Measurements from ENCODE around the gene ZBTB7C. TPM values are rescaled to one million over a fixed set of nuclear protein-coding genes. Genes with fewer than 3 reads are reported as not detected.

ZBTB7C gene
- total and polyA plus RNA-seq, 9 of the 15 experiments (the other 6 are each of a cell fraction or from before 2014, with no cell fraction given) = not detected

DNA sequence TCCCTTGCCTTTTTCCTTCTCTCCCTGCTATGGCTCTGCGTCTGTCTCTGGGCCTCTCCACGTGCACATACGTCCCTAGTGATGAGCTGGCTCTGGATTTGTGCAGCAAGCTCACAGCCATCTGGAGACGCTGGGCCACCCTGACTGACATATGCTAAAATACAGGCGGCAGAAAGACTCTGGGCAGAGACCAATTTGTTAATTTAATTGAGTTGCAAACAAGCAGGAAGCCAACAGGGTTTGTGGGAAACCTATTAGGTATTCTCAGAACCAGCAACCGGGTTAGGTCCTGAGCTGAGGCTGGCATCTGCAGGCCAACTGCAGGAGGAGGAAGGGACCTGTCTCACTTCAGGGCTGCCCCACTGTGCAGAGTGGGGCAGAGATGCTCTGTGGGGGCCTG, 425.2 kb downstream of the ZBTB7C start (continued):
- TF ChIP-seq ZNF436 (CRISPR knock-in tag; IDR thresholded peaks at IDR 0.05) = no peak

- Histone ChIP-seq H3K9ac (ENCODE audit: insufficient read depth in 1 of 2, low read depth in 2 of 2, low read length in 2 of 2) (no peak overlapping the region), H4K20me1 (replicated peaks; ENCODE audit: control insufficient read depth, insufficient read depth, low read length) (no peaks in the 10 kb centered on the region), H3K9me1 (ENCODE audit: control insufficient read depth, insufficient read depth, low read length) (no peaks in the 10 kb centered on the region), H3K9me3 (replicated peaks; ENCODE audit: control insufficient read depth, insufficient read depth, low read depth, low read length) (no peaks in the 10 kb centered on the region), H3K4me3 (no peak overlapping the region), H3K4me1 (replicated peaks in 1 of 2; ENCODE audit: control insufficient read depth in 2 of 2, insufficient read depth in 2 of 2, low read length in 2 of 2) (no peaks in the 10 kb centered on the region), H3K27me3 (ENCODE audit: control insufficient read depth in 2 of 2, insufficient read depth in 2 of 2, low read length in 2 of 2) (no peaks in the 10 kb centered on the region; a peak in 1 of 5 replicates), H3K4me2 (ENCODE audit: insufficient read depth, low read length) (no peak overlapping the region), H2AFZ (ENCODE audit: low read depth, low read length) (no peak overlapping the region), H3K27ac (ENCODE audit: extremely low read depth, low read depth, low read length) (no peak overlapping the region), H3K79me2 (ENCODE audit: control insufficient read depth, insufficient read depth, low read length) (no peaks in the 10 kb centered on the region), H3K36me3 (ENCODE audit: control insufficient read depth, insufficient read depth, low read length) (no peaks in the 10 kb centered on the region)
- no TSS peak for BruUV-seq (replicated peaks)
- TF ChIP-seq TRIM25 (IDR thresholded peaks at IDR 0.05; ENCODE audit: borderline replicate concordance) = no peak
- ChIA-PET POLR2A (no interaction called here), CTCF (ENCODE audit: low intra/inter-chr PET ratio) (no interaction called here)
- intact Hi-C loops (cut with micrococcal nuclease) (no loop called here), in situ Hi-C loops (cut with MboI) (no loop called here)
- ATAC-seq = no peak
- FAIRE-seq = no peak
- DNase-seq (ENCODE audit: extremely low read depth in 1 of 4, low spot score in 3 of 4) = no peak
- WGBS (ENCODE audit: insufficient coverage, low coverage, missing lambda C conversion rate) = 0% methylated on average over 1 of the region's 2 CpGs
Observed at GRCh38 chr18:47983055-47983454, 426.1 kb downstream of the ZBTB7C start.

GRCh38 chr18:47981830-47982229, 427.4 kb downstream of the ZBTB7C start:
- ATAC-seq (no peak), DNase-seq (ENCODE audit: extremely low read depth in 1 of 4, low spot score in 3 of 4) (no peak), FAIRE-seq (no peak)
- Histone ChIP-seq H3K4me1 (replicated peaks in 1 of 2; ENCODE audit: control insufficient read depth in 2 of 2, insufficient read depth in 2 of 2, low read length in 2 of 2) (no peaks in the 10 kb centered on the region), H3K27me3 (ENCODE audit: control insufficient read depth in 2 of 2, insufficient read depth in 2 of 2, low read length in 2 of 2) (no peaks in the 10 kb centered on the region; a peak in 1 of 5 replicates), H3K9me3 (replicated peaks; ENCODE audit: control insufficient read depth, insufficient read depth, low read depth, low read length) (no peaks in the 10 kb centered on the region), H3K4me2 (ENCODE audit: insufficient read depth, low read length) (no peak overlapping the region), H3K36me3 (ENCODE audit: control insufficient read depth, insufficient read depth, low read length) (no peaks in the 10 kb centered on the region), H3K9ac (ENCODE audit: insufficient read depth in 1 of 2, low read depth in 2 of 2, low read length in 2 of 2) (no peak overlapping the region), H4K20me1 (replicated peaks; ENCODE audit: control insufficient read depth, insufficient read depth, low read length) (no peaks in the 10 kb centered on the region), H3K27ac (ENCODE audit: extremely low read depth, low read depth, low read length) (no peak overlapping the region), H2AFZ (ENCODE audit: low read depth, low read length) (no peak overlapping the region), H3K4me3 (no peak overlapping the region), H3K79me2 (ENCODE audit: control insufficient read depth, insufficient read depth, low read length) (no peaks in the 10 kb centered on the region), H3K9me1 (ENCODE audit: control insufficient read depth, insufficient read depth, low read length) (no peaks in the 10 kb centered on the region)
- CTCF ChIA-PET (ENCODE audit: low intra/inter-chr PET ratio) = no interaction called here
- intact Hi-C loops (cut with micrococcal nuclease) = no loop called here
- 15% methylated on average over 4 of the region's 4 CpGs for WGBS (ENCODE audit: insufficient coverage, low coverage, missing lambda C conversion rate)
- no TSS peak for BruUV-seq (replicated peaks)
- TF ChIP-seq, protein P1, sequence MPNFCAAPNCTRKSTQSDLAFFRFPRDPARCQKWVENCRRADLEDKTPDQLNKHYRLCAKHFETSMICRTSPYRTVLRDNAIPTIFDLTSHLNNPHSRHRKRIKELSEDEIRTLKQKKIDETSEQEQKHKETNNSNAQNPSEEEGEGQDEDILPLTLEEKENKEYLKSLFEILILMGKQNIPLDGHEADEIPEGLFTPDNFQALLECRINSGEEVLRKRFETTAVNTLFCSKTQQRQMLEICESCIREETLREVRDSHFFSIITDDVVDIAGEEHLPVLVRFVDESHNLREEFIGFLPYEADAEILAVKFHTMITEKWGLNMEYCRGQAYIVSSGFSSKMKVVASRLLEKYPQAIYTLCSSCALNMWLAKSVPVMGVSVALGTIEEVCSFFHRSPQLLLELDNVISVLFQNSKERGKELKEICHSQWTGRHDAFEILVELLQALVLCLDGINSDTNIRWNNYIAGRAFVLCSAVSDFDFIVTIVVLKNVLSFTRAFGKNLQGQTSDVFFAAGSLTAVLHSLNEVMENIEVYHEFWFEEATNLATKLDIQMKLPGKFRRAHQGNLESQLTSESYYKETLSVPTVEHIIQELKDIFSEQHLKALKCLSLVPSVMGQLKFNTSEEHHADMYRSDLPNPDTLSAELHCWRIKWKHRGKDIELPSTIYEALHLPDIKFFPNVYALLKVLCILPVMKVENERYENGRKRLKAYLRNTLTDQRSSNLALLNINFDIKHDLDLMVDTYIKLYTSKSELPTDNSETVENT (CRISPR knock-in tag; IDR thresholded peaks at IDR 0.05) = no peak
- TF ChIP-seq ARID1B (IDR thresholded peaks at IDR 0.05) = no peak
- POLR2A ChIA-PET = no interaction called here
- in situ Hi-C loops (cut with MboI) = no loop called here

All from K562 (cell line).